ENCODE data around the gene TMEM100. TPM values are rescaled to one million over a fixed set of nuclear protein-coding genes. Genes with fewer than 3 reads are reported as not detected.

TMEM100 gene
- total and polyA plus RNA-seq, 2 of the 8 experiments (the other 6 are each of a cell fraction or from before 2014, with no cell fraction given): 0.36 to 0.48 TPM

GRCh38 chr17:55699181-55699860, 23.3 kb downstream of the TMEM100 start:
- Histone ChIP-seq H2BK15ac (ENCODE audit: low read length) (no peak overlapping the region), H2BK20ac (ENCODE audit: low read length) (no peak overlapping the region)
- no peak for TF ChIP-seq KDM4A (IDR thresholded peaks at IDR 0.05; ENCODE audit: low read depth, low read length, severe bottlenecking)
- TF ChIP-seq USF2 (IDR thresholded peaks at IDR 0.05; ENCODE audit: low read length): no peak
- TF ChIP-seq HDAC2 (IDR thresholded peaks at IDR 0.05; ENCODE audit: borderline replicate concordance in 1 of 2, low read depth in 2 of 2, low read length in 2 of 2): no peak
- TF ChIP-seq MAFK (IDR thresholded peaks at IDR 0.05; ENCODE audit: low read depth, low read length): no peak
- TF ChIP-seq NANOG (IDR thresholded peaks at IDR 0.05; ENCODE audit: insufficient read depth, low read depth, low read length, poor library complexity, severe bottlenecking): no peak
- TF ChIP-seq RBBP5 (IDR thresholded peaks at IDR 0.05; ENCODE audit: borderline replicate concordance, low read depth, low read length): no peak
- no peak for TF ChIP-seq BCL11A (IDR thresholded peaks at IDR 0.05; ENCODE audit: low read depth in 2 of 2, low read length in 2 of 2)
- no peak for TF ChIP-seq YY1 (IDR thresholded peaks at IDR 0.05; ENCODE audit: low read depth, low read length)
- TF ChIP-seq SIN3A (conservative IDR thresholded peaks at IDR 0.05 in 1 of 2, IDR thresholded peaks at IDR 0.05 in 1 of 2; ENCODE audit: low read depth in 1 of 2, low read length in 2 of 2): no peak
- no peak for TF ChIP-seq GTF2F1 (IDR thresholded peaks at IDR 0.05; ENCODE audit: borderline replicate concordance, low read depth, low read length)
- no peak for TF ChIP-seq BRCA1 (IDR thresholded peaks at IDR 0.05; ENCODE audit: low read depth, low read length)

More at GRCh38 chr17:55699181-55699860, 23.3 kb downstream of the TMEM100 start:
- no peaks in the 10 kb centered on the region for H3K79me2 ChIP-seq (ENCODE audit: control insufficient read depth in 1 of 2, insufficient read depth in 2 of 2, low read length in 2 of 2)
- DNase-seq (ENCODE audit: low read depth in 1 of 2, low spot score in 2 of 2) (no peak), FAIRE-seq (no peak)
- H4K8ac ChIP-seq (ENCODE audit: extremely low read depth, insufficient read depth, low read length): no peak overlapping the region
- H3K9ac ChIP-seq (replicated peaks in 1 of 4; ENCODE audit: extremely low read depth in 1 of 4, low read depth in 3 of 4, low read length in 3 of 4): no peak overlapping the region
- no peak overlapping the region for H3K23ac ChIP-seq (ENCODE audit: insufficient read length)
- WGBS, 2 experiments (ENCODE audit: extremely low coverage in 1 of 2, insufficient coverage in 1 of 2, insufficient read length in 1 of 2, insufficient replicate concordance in 2 of 2, low coverage in 1 of 2, low lambda C conversion rate in 2 of 2, missing lambda C conversion rate in 1 of 2): 88% methylated on average over 8 of the region's 8 CpGs; no CpG with 5 or more reads in 1 of the 2 experiments
- no peak overlapping the region for H3K14ac ChIP-seq (ENCODE audit: insufficient read length)
- no peak overlapping the region for H3K18ac ChIP-seq (ENCODE audit: extremely low read depth, low read length)
- no peak overlapping the region for H3K56ac ChIP-seq (replicated peaks; ENCODE audit: insufficient read length, low read depth, low read length)
- H2AK5ac ChIP-seq (ENCODE audit: low read depth, low read length): no peak overlapping the region
- H3K27me3 ChIP-seq (replicated peaks in 1 of 4; ENCODE audit: control insufficient read depth in 3 of 4, extremely low read depth in 1 of 4, insufficient read depth in 3 of 4, low read length in 3 of 4): no peaks in the 10 kb centered on the region
- no peak overlapping the region for H2BK12ac ChIP-seq (ENCODE audit: low read depth, low read length)
- no peaks in the 10 kb centered on the region for H3K23me2 ChIP-seq (ENCODE audit: low read depth, low read length)
- no peak overlapping the region for H2AFZ ChIP-seq (ENCODE audit: low read length)
- H3K4me2 ChIP-seq (ENCODE audit: insufficient read depth in 1 of 2, low read depth in 2 of 2, low read length in 2 of 2): no peak overlapping the region
- ChIA-PET CTCF (ENCODE audit: partially characterized antibody) (interaction anchor here (0.9 to 3.5 kb wide), 2 partner anchors 19 to 185 kb away, joined by 3 to 15 read pairs; no protein-coding TSS in a partner anchor), POLR2A (ENCODE audit: partially characterized antibody) (interaction anchor here (0.6 kb wide), 1 partner anchor 257 kb away, joined by 4 read pairs; no protein-coding TSS in a partner anchor)
- no peak overlapping the region for H3K4ac ChIP-seq (replicated peaks; ENCODE audit: insufficient read length, low read depth, low read length)
- no peak overlapping the region for H4K91ac ChIP-seq (replicated peaks; ENCODE audit: insufficient read length, low read length)
- no peaks in the 10 kb centered on the region for H4K20me1 ChIP-seq (replicated peaks in 1 of 2; ENCODE audit: control insufficient read depth in 1 of 2, insufficient read depth in 2 of 2, low read length in 2 of 2)
- H3K9me3 ChIP-seq (ENCODE audit: insufficient read depth in 2 of 2, low read depth in 1 of 2, low read length in 1 of 2): no peaks in the 10 kb centered on the region
- H3K79me1 ChIP-seq (ENCODE audit: low read depth, low read length): no peaks in the 10 kb centered on the region
- H2BK120ac ChIP-seq (replicated peaks; ENCODE audit: low read depth, low read length): no peak overlapping the region
- H3K4me1 ChIP-seq (replicated peaks in 1 of 4; ENCODE audit: control insufficient read depth in 3 of 4, insufficient read depth in 4 of 4, low read length in 3 of 4): peaks cover 0 to 2% (median 0%) of the 10 kb centered on the region in 4 experiments; a peak in 2 of 7 replicates
- no peak overlapping the region for H3K27ac ChIP-seq (ENCODE audit: low read depth, low read length)
- no peak overlapping the region for H3K4me3 ChIP-seq (ENCODE audit: extremely low read depth in 1 of 4, insufficient read depth in 2 of 4, low read depth in 3 of 4, low read length in 4 of 4)
- H3K36me3 ChIP-seq (ENCODE audit: control insufficient read depth in 2 of 4, insufficient read depth in 4 of 4, low read length in 3 of 4): no peaks in the 10 kb centered on the region
- no peak overlapping the region for H2BK5ac ChIP-seq (ENCODE audit: low read depth, low read length)
- no peak overlapping the region for H4K5ac ChIP-seq (ENCODE audit: insufficient read length, low read depth, low read length)

All from H1 (cell line).